ENCODE measurements around the gene C10orf95. TPM values are rescaled to one million over a fixed set of nuclear protein-coding genes. Genes with fewer than 3 reads are reported as not detected.

C10orf95 gene
- total and polyA plus RNA-seq, 2 of the 13 experiments (the other 11 are each of a cell fraction or from before 2014, with no cell fraction given): 0.05 to 0.07 TPM

DNA sequence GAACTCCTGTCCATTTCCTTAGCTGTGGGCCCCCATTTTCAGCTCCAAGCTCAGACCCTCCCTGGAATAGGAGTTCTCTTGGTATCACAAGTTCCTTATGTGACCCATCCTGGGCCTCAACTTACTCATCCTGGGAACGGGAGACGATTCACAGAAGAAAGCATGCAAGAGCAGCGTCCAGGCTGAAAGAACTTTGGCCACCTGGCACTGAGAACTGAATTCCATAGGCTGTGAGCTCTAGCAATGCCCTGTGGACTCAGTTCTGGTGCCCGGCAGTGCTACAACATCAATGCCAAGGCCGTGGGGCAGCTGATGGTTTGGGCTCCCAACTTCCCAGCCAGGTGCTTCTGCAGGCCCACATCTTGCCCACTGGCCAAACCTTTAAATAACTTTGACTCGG is 15.0 kb downstream of the C10orf95 start:
- intact Hi-C loops (cut with micrococcal nuclease; ENCODE audit: unreplicated experiment) (no loop called here), in situ Hi-C loops (cut with HindIII; ENCODE audit: extremely low pct_ligation_motif_present, low pct_unique_long_range_greater_than_20kb) (no loop called here)
- peak overlapping the region; percentile 68 for H3K9ac ChIP-seq (ENCODE audit: insufficient read depth, low read depth, low read length)
- H3K9me3 ChIP-seq (ENCODE audit: low read length): no peaks in the 10 kb centered on the region
- peaks cover 5% of the 10 kb centered on the region for H3K79me2 ChIP-seq (ENCODE audit: insufficient read depth, low read length)
- ChIA-PET POLR2A (interaction anchor here (0.8 to 6.8 kb wide), 4 partner anchors 10 to 26 kb away, joined by 3 to 135 read pairs (median 90); partner anchors contain the start of genes C10orf95 and FBXL15), CTCF (ENCODE audit: low intra/inter-chr PET ratio, low total read pairs) (no interaction called here)
- H3K36me3 ChIP-seq (replicated peaks in 1 of 2; ENCODE audit: control insufficient read depth in 1 of 2, insufficient read depth in 2 of 2, low read length in 2 of 2): no peaks in the 10 kb centered on the region
- peak overlapping the region; percentile 44 to 76 (median 55) for H3K4me3 ChIP-seq (replicated peaks in 1 of 3; ENCODE audit: insufficient read depth in 1 of 3, low read depth in 2 of 3, low read length in 3 of 3)
- DNase-seq (ENCODE audit: low spot score): no peak
- peak overlapping the region; percentile 97 for H3K4me2 ChIP-seq (ENCODE audit: low read depth, low read length)
- no peak for FAIRE-seq
- BruUV-seq (replicated peaks): no TSS peak
- TF ChIP-seq HNF4A (CRISPR knock-in tag; IDR thresholded peaks at IDR 0.05): peak; percentile 36; the same call in 1 of the 2 replicates
- TF ChIP-seq PHF8 (CRISPR knock-in tag; IDR thresholded peaks at IDR 0.05): peak; percentile 29; the same call in 1 of the 2 replicates
- TF ChIP-seq ZFP37 (CRISPR knock-in tag; IDR thresholded peaks at IDR 0.05; ENCODE audit: borderline replicate concordance): no peak
- peak; percentile 72 for TF ChIP-seq ZMYM3 (CRISPR knock-in tag; IDR thresholded peaks at IDR 0.05)
- peak; percentile 18; the same call in 1 of the 2 replicates for TF ChIP-seq ZFX (CRISPR knock-in tag; IDR thresholded peaks at IDR 0.05; ENCODE audit: low read depth)
- TF ChIP-seq ZNF879 (CRISPR knock-in tag; IDR thresholded peaks at IDR 0.05): no peak
- TF ChIP-seq, protein P1, sequence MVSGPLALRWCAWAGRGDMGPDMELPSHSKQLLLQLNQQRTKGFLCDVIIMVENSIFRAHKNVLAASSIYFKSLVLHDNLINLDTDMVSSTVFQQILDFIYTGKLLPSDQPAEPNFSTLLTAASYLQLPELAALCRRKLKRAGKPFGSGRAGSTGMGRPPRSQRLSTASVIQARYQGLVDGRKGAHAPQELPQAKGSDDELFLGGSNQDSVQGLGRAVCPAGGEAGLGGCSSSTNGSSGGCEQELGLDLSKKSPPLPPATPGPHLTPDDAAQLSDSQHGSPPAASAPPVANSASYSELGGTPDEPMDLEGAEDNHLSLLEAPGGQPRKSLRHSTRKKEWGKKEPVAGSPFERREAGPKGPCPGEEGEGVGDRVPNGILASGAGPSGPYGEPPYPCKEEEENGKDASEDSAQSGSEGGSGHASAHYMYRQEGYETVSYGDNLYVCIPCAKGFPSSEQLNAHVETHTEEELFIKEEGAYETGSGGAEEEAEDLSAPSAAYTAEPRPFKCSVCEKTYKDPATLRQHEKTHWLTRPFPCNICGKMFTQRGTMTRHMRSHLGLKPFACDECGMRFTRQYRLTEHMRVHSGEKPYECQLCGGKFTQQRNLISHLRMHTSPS (CRISPR knock-in tag; IDR thresholded peaks at IDR 0.05; ENCODE audit: low read depth): peak; percentile 88
- TF ChIP-seq, protein P2, sequence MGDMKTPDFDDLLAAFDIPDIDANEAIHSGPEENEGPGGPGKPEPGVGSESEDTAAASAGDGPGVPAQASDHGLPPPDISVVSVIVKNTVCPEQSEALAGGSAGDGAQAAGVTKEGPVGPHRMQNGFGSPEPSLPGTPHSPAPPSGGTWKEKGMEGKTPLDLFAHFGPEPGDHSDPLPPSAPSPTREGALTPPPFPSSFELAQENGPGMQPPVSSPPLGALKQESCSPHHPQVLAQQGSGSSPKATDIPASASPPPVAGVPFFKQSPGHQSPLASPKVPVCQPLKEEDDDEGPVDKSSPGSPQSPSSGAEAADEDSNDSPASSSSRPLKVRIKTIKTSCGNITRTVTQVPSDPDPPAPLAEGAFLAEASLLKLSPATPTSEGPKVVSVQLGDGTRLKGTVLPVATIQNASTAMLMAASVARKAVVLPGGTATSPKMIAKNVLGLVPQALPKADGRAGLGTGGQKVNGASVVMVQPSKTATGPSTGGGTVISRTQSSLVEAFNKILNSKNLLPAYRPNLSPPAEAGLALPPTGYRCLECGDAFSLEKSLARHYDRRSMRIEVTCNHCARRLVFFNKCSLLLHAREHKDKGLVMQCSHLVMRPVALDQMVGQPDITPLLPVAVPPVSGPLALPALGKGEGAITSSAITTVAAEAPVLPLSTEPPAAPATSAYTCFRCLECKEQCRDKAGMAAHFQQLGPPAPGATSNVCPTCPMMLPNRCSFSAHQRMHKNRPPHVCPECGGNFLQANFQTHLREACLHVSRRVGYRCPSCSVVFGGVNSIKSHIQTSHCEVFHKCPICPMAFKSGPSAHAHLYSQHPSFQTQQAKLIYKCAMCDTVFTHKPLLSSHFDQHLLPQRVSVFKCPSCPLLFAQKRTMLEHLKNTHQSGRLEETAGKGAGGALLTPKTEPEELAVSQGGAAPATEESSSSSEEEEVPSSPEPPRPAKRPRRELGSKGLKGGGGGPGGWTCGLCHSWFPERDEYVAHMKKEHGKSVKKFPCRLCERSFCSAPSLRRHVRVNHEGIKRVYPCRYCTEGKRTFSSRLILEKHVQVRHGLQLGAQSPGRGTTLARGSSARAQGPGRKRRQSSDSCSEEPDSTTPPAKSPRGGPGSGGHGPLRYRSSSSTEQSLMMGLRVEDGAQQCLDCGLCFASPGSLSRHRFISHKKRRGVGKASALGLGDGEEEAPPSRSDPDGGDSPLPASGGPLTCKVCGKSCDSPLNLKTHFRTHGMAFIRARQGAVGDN (CRISPR knock-in tag; IDR thresholded peaks at IDR 0.05): peak; percentile 26; the same call in 1 of the 2 replicates
- TF ChIP-seq KDM1A (CRISPR knock-in tag; IDR thresholded peaks at IDR 0.05): peak; percentile 48; the same call in 1 of the 2 replicates
- peak; percentile 94 for TF ChIP-seq ZNF629 (CRISPR knock-in tag; conservative IDR thresholded peaks at IDR 0.05)
- peak; percentile 73 for TF ChIP-seq HNRNPL (IDR thresholded peaks at IDR 0.05; ENCODE audit: low read depth, low read length)
- TF ChIP-seq, protein P3, sequence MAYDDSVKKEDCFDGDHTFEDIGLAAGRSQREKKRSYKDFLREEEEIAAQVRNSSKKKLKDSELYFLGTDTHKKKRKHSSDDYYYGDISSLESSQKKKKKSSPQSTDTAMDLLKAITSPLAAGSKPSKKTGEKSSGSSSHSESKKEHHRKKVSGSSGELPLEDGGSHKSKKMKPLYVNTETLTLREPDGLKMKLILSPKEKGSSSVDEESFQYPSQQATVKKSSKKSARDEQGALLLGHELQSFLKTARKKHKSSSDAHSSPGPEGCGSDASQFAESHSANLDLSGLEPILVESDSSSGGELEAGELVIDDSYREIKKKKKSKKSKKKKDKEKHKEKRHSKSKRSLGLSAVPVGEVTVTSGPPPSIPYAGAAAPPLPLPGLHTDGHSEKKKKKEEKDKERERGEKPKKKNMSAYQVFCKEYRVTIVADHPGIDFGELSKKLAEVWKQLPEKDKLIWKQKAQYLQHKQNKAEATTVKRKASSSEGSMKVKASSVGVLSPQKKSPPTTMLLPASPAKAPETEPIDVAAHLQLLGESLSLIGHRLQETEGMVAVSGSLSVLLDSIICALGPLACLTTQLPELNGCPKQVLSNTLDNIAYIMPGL (CRISPR knock-in tag; IDR thresholded peaks at IDR 0.05; ENCODE audit: borderline replicate concordance in 1 of 2, low read depth in 1 of 2): no peak
- WGBS (ENCODE audit: low lambda C conversion rate): 2% methylated on average over 4 of the region's 6 CpGs
- H3K27ac ChIP-seq (ENCODE audit: extremely low read length, insufficient read depth, low read length): no peak overlapping the region
- H3K27me3 ChIP-seq (ENCODE audit: control insufficient read depth in 1 of 2, insufficient read depth in 2 of 2, low read length in 2 of 2): no peaks in the 10 kb centered on the region; a peak in 1 of 5 replicates
- no peaks in the 10 kb centered on the region for H4K20me1 ChIP-seq (ENCODE audit: insufficient read depth, low read length)
- H2AFZ ChIP-seq (ENCODE audit: low read length): no peak overlapping the region
- H3K4me1 ChIP-seq (ENCODE audit: insufficient read depth, low read length): peaks cover 43% of the 10 kb centered on the region
- ATAC-seq: no peak
